Measurements from ENCODE around the gene AOC2.
"Not testable (repeated sequence)": the region's sequence is repeated elsewhere in the genome, so short reads cannot be mapped to it uniquely, and the experiment has no call there.

DNA sequence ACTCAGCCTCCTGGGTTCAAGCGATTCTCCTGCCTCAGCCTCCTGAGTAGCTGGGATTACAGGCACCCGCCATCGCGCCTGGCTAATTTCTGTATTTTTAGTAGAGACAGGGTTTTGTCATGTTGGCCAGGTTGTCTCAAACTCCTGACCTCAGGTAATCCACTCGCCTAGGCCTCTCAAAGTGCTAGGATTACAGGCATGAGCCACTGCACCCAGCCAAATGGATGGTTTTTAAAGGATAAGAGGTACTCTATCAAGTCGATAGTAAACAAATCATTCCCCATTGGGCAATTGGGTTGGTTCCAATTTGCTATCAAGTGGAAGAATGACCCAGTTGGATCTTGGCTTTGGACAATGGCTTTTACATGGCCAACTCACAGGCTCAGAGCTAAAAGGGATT lies 37.3 kb downstream of the AOC2 start:
- TF ChIP-seq TAF1 (conservative IDR thresholded peaks at IDR 0.05); EGR1 (IDR thresholded peaks at IDR 0.05; ENCODE audit: low read depth in 2 of 2): not testable (repeated sequence)

Data from liver (tissue), 2 donors.